Fibroblast of pulmonary artery (primary cell): ENCODE data around the gene SLC29A4.
"Not testable (repeated sequence)": the region's sequence is repeated elsewhere in the genome, so short reads cannot be mapped to it uniquely, and the experiment has no call there.

ENCODE experiments used
- DNase-seq: peaks from one replicate; pipeline ENCODE4 v3.0.0-alpha.2; 2010; ENCODE audit warnings: low read depth
- H3K4me3 ChIP-seq: replicated peaks from 2 replicates; pipeline ENCODE4 v1.5.1; 2011; ENCODE audit warnings: low read depth, mild to moderate bottlenecking, control low read depth, low read length, moderate library complexity
- CTCF ChIP-seq: IDR thresholded peaks from 2 replicates; pipeline ENCODE4 v1.5.1; 2011; ENCODE audit warnings: mild to moderate bottlenecking, control low read depth, low read length, inconsistent platforms; ENCODE audit errors: missing control alignments

Gene SLC29A4

GRCh38 chr7:5303061-5303460 lies 20.3 kb downstream of the SLC29A4 start:
- no peak overlapping the region for H3K4me3 ChIP-seq
- DNase-seq = no peak
- no peak for TF ChIP-seq CTCF

- no peak for TF ChIP-seq CTCF
- no peak overlapping the region for H3K4me3 ChIP-seq
- DNase-seq = no peak
These were observed 21.1 kb downstream of the SLC29A4 start for GRCh38 chr7:5303591-5304505.

- not testable (repeated sequence) for DNase-seq, H3K4me3 ChIP-seq
These were observed 22.3 kb downstream of the SLC29A4 start for GRCh38 chr7:5305050-5305449.

DNA sequence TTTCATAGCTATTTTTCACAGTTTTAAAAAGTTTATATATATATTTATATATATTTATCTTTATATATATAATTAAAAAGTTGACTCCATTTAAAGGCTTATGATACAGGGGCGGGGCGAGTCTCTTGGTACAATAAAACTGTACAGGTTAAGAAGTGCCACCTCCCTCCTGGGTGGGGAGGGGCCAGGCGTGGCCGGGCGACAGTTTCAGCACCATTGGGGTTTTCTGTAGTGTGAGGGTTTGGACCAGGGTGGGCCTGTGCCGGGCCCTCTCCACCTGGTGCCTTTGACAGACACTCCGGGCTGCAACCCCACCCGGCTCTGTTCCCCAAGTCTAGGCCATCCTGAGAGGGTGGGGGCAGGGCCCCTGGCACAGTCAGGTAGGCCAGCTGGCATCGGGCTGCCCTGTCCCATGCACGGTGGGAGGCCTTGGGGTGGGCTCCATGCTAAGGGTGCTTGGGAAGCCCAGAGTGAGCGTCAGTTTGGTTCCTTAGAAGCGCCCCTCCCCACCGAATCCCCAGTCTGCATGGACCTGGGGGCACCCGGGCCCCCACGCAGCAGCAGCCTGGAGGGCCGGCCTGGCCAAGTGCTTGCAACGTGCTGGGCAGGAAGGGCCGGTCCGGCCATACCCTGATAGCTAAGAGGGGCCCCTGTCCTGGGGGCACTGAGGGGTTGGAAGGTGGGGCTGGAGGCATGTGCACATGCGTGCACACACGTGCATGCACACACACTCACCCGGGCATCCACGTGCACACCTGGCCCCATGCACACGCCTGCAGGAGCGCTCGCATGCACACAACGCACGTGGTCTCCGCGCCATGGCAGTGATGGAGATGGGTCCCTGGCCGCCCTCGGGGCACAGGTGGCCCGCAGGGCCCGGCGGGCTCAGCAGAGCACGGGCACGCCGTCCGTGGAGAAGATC lies 24.7 kb downstream of the SLC29A4 start:
- DNase-seq, H3K4me3 ChIP-seq: not testable (repeated sequence)

DNA sequence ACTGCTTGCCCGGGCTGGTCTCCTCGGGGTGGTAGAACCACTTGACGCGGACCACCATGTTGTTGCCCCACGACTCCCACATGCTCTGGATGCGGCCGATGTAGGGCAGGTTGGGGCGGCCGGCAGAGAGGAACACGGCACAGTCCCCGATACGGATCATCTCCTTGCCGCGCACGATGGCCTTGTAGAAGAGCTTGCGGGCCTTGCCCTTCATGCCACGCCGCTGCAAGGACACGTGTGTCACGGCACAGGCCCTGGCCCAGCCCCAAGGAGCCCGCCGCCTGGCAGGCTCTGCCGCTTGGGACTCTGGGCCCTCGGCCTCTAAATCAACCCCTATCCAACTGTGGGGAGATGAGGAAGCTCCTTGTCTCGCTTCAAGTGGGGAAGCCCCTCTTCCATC lies 26.4 kb downstream of the SLC29A4 start:
- DNase-seq = no peak
- H3K4me3 ChIP-seq = no peak overlapping the region
- no peak for TF ChIP-seq CTCF

GRCh38 chr7:5310822-5311405 lies 28.2 kb downstream of the SLC29A4 start:
- TF ChIP-seq CTCF = no peak
- no peak for DNase-seq
- H3K4me3 ChIP-seq = no peak overlapping the region

DNA sequence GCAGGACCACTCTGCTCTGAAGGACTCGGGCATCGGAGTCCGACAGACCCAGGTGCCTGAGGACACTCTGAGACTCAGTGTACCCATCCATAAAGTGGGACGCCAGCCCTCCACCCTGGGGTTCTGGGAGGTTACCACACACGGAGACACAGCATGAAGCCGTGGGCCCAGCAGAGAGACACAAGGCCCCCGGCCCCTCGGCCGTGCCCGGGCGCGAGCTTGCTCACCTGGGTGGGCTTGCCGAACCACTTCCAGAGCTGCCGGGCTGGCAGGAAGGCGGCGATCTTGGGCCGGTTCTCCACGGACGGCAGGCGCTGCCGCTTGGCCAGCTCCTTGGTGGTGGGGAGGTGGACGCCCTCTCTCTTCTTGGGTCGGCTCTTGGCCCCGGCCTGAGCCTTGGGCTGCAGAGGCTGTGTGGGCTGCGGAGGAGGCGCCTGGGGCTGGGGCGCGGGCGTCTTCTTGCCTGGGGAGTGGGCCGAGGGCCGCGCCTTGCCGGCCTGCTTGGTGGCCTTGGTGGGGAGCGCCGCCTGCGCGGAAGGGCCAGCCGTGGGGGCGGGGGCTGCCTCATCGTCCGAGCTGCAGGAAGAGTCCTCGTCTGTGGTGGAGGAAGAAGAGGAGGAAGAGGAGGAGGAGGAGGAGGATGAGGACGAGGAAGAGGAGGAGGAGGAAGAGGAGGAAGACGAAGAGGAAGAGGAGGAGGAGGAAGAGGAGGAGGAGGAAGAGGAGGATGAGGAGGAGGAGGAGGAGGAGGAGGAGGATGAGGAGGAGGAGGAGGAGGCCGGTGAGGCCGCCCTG lies 29.7 kb downstream of the SLC29A4 start:
- DNase-seq, H3K4me3 ChIP-seq: not testable (repeated sequence)

DNA sequence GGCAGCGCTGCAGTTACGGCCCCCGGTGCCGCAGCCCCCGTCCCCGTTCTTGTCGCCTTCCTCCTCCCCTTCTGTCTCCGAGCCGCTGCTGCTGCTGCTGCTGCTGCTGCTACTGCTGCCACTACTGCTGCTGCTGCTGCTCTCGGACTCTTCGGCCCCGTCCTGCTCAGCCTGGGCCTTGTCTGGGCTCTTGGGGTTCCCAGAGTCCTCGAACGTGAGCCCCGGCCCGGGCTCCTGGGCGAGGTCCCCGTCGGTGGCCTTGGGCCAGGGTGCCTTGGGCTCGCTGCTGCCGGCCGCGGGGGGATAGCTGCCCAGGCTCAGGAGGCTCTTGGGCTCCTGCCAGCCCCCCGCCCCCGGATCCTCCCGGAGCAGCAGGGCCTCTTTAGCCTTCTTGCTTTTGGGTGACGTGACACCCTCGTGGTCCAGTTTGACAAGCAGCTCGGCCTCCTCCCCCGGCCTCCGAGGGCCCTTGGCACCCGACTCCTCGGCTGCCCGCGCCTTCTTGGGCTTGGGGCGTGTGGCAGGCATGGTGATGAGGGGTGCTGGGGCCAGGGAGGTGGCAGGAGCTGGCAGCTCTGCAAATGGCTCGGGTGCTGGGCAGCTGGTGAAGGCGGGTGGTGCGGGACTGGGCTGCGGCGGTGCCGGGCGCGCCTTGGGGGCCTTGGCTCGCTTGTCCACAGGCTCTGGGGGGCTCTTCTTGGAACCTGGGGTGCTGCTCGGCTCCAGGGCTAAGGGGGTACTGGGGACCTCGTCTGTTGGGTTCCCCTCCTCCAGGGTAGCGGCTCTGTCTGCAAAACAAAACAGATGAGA lies 30.5 kb downstream of the SLC29A4 start:
- not testable (repeated sequence) for DNase-seq, H3K4me3 ChIP-seq
